Measurements from ENCODE around the gene HNRNPM.

DNA sequence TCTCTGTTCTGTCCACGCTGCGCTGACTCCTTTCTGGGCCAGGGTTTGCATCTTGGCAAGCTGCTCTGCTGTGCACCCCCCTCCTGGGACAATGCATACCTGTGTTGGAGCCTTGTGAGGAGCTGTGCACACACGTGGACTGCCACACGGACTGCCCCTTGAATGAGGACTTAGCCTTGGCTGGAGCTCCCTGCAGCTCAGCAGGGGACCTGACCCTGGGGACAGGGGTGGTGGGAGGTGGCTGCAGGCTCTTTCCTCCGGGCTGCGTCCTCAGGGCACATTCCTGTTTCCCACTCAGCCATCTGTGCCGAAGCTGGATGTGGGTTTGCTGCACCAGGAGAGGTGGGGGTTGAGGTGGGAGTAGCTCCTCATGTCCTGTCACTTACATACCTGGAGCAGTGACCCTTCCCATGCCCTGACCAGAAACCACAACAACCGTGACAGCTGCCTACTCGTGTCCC lies 46.4 kb upstream of the HNRNPM start:
- TF ChIP-seq CTCF (IDR thresholded peaks at IDR 0.05; ENCODE audit: low read depth, low read length) (no peak), EZH2phosphoT487 (IDR thresholded peaks at IDR 0.05; ENCODE audit: low read depth) (no peak)
